ENCODE data around the gene CORO2A. TPM values are rescaled to one million over a fixed set of nuclear protein-coding genes. Genes with fewer than 3 reads are reported as not detected.

CORO2A gene
- total RNA-seq, 1 experiment from 2014 or later: 15.8 TPM

- Histone ChIP-seq H3K27ac (ENCODE audit: insufficient read length, low read depth, low read length) (no peak overlapping the region), H2AFZ (ENCODE audit: low read length) (no peak overlapping the region), H3K4me2 (ENCODE audit: insufficient read depth, insufficient read length, low read length) (no peak overlapping the region), H2AK5ac (ENCODE audit: insufficient read length, low read length) (no peak overlapping the region), H4K20me1 (ENCODE audit: control insufficient read depth, insufficient read depth, insufficient read length) (no peaks in the 10 kb centered on the region), H3K27me3 (ENCODE audit: insufficient read depth, low read length) (no peaks in the 10 kb centered on the region), H3K9me3 (ENCODE audit: control insufficient read depth, low read depth, low read length) (no peaks in the 10 kb centered on the region), H3K79me1 (ENCODE audit: insufficient read depth, low read depth, low read length, poor library complexity, severe bottlenecking) (no peaks in the 10 kb centered on the region), H3K4me1 (ENCODE audit: insufficient read depth, low read length) (peaks cover 8% of the 10 kb centered on the region; the same call in 1 of the 2 replicates), H2BK15ac (ENCODE audit: low read depth, low read length) (no peak overlapping the region), H3T11ph (ENCODE audit: low read length) (no peak overlapping the region), H2BK120ac (ENCODE audit: low read depth, low read length, poor library complexity, severe bottlenecking) (no peak overlapping the region), H2BK12ac (ENCODE audit: insufficient read length, low read depth, low read length) (no peak overlapping the region), H2BK20ac (ENCODE audit: low read depth, low read length, poor library complexity, severe bottlenecking) (no peak overlapping the region), H4K91ac (ENCODE audit: insufficient read length, low read depth, low read length) (no peak overlapping the region), H2BK5ac (ENCODE audit: insufficient read length, low read length) (no peak overlapping the region), H4K5ac (ENCODE audit: insufficient read length, low read depth, low read length) (no peak overlapping the region), H3K14ac (ENCODE audit: insufficient read depth, low read length) (no peak overlapping the region; the same call in 1 of the 2 replicates), H3K23me2 (ENCODE audit: insufficient read length, low read depth, low read length, poor library complexity, severe bottlenecking) (no peaks in the 10 kb centered on the region), H3K9ac (ENCODE audit: extremely low read depth, insufficient read length, low read length) (no peak overlapping the region), H3K4ac (ENCODE audit: low read depth, low read length) (no peak overlapping the region), H3K56ac (ENCODE audit: insufficient read length, low read depth, low read length) (no peak overlapping the region), H3K79me2 (ENCODE audit: insufficient read depth, low read length) (no peaks in the 10 kb centered on the region), H3K23ac (ENCODE audit: insufficient read length, low read depth, low read length) (no peak overlapping the region), H4K8ac (replicated peaks; ENCODE audit: insufficient read length, low read depth, low read length) (no peak overlapping the region), H3K18ac (ENCODE audit: insufficient read length, low read depth, low read length) (no peak overlapping the region)
- WGBS (ENCODE audit: extremely low coverage, insufficient read length, low lambda C conversion rate): no CpG with 5 or more reads among the region's 20 CpGs
- DNase-seq: no peak
- Mint-ChIP-seq H3K9me3 (no peaks in the 10 kb centered on the region), H3K27ac (peak overlapping the region in 1 of 3 experiments; percentile 23; a peak in 1 of 7 replicates), H3K36me3 (ENCODE audit: insufficient read depth in 1 of 3, low read depth in 3 of 3) (peaks cover 0 to 3% (median 0%) of the 10 kb centered on the region in 3 experiments; a peak in 2 of 7 replicates), H3K4me3 (peak overlapping the region in 1 of 2 experiments; percentile 57; a peak in 1 of 5 replicates), H3K4me1 (peaks cover 18 to 26% of the 10 kb centered on the region in 2 experiments), H3K27me3 (ENCODE audit: low read depth) (no peaks in the 10 kb centered on the region)
- TF ChIP-seq, protein P1, sequence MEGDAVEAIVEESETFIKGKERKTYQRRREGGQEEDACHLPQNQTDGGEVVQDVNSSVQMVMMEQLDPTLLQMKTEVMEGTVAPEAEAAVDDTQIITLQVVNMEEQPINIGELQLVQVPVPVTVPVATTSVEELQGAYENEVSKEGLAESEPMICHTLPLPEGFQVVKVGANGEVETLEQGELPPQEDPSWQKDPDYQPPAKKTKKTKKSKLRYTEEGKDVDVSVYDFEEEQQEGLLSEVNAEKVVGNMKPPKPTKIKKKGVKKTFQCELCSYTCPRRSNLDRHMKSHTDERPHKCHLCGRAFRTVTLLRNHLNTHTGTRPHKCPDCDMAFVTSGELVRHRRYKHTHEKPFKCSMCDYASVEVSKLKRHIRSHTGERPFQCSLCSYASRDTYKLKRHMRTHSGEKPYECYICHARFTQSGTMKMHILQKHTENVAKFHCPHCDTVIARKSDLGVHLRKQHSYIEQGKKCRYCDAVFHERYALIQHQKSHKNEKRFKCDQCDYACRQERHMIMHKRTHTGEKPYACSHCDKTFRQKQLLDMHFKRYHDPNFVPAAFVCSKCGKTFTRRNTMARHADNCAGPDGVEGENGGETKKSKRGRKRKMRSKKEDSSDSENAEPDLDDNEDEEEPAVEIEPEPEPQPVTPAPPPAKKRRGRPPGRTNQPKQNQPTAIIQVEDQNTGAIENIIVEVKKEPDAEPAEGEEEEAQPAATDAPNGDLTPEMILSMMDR (conservative IDR thresholded peaks at IDR 0.05): no peak
Measured at GRCh38 chr9:98199388-98200033, 7.1 kb upstream of the CORO2A start.
